HG02852 (cell line): Measurements from ENCODE around the gene PLEK2.
"Not testable (repeated sequence)": the region's sequence is repeated elsewhere in the genome, so short reads cannot be mapped to it uniquely, and the experiment has no call there.

Experiments used
- ATAC-seq: cut with Tn5 transposase; IDR thresholded peaks from one replicate; pipeline ENCODE4 v1.9.1; 2021; ENCODE audit warnings: mild to moderate bottlenecking, moderate library complexity; ENCODE audit not compliant: unreplicated experiment

The PLEK2 gene

DNA sequence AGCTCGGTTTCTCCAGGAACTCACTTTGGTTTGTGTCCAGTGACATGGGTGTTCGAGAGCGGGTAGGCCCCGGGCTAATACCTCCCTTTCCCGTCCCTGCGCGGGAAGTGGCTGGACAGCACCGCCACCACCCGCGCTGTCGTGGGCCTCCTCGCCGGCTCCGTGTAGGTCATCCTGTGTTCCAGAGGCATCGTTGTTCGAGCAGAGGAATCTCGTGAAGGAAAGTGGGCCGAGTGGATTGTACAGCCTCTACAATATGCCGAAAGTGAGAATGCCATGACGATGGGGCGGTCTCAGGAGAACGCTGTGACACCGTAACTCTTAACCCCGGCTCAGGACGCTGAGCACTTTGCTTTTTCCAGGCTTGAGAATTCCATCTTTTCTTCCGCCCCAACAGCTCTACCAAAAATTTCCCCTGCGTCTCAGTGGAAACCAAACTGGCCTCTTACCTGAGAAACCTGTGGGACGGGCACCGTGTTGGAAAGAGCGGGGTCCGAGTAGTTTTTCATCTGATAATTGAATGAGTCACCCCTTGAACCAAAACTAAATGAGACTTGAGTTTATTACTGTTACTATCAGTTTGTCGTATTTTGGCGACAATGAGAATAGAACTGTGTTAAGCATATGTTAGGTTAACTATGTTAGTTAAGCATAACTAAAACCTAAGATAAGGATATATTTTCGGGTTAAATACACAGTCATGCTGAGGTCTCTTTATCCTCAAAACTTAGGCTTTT, 51.3 kb downstream of the PLEK2 start:
- peak; percentile 26 for ATAC-seq

DNA sequence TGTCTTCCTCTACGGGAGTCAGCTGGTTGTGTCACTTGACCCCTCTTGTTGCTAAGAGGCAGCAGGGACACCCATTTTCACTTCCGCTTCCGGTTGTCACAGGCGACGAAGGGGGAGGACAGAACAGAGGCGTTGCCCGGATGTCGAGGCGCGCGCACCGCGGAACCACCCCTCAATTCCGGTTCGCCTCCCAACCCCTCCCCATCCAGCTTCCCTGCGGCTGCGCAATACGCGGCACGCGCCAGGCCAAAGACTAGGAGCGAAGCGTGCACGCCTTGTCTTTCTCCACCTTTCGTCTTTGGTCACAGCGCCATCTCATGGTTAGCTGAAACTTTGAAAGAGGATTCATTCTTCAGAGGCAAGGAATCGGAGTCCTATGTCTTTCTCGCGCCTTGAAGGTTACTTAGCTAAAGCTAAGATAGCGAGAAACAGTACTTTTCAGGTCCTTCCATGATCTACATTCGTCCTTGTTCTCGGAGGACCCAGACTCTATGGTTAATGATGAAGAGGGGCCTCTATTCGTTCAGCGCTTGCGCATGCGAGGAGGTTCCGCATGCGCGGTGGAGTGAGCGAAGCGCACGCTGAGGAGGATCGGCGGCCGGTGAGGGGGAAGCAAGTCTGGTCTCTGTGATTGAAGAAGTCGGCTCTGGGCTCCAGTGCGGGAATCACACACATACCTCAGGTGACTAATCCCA, 52.0 kb downstream of the PLEK2 start, which contains the start of the genes ATP6V1D and EIF2S1:
Gene ATP6V1D (minus strand): TSS at position 30 of the 695 bp plus-strand sequence. CDS start 106 bp downstream, outside the sequence.
Gene EIF2S1 (plus strand): TSS at position 554 of the 695 bp plus-strand sequence. CDS start 4,440 bp downstream, outside the sequence.
- ATAC-seq = peak; percentile 89

DNA sequence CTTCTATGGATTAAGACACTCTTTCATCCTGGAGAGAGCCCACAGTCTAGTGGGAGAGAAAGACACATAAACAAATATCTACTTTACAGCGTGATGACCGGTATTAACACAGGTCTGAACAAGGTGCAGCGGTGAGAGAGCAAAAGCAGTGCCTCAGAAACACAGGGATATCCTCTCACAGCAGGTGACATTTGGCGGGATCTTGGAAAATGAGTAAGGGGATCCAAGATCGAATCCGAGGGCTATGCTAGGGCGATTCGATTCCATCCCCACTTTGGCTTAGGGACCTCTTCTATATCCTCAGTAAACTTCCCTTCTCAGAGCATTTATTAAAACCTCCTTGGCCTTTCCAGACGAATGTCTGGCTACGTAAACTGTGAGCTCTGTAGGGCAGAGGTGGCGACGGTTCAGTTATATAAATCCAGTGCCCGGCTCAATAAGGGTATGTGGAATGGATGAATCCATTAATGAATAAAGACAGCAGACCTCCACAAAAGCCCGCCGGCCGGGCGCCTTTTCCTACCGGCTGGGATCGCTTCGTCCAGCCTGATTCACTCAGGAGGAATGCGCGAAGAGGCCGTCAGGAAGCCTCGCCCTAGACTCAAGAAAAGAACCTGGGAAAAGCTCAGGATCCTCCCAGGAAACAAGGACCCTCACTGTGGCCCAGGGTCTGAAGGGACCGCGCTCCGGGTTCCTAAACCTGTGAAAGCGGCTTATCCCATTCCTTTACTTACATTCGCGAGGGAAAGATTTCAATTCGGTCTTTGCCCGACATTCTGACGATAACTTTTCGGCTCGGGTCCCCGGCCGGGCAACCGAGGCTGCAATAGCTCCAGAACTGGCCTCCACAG, 52.8 kb downstream of the PLEK2 start:
- peak; percentile 3 for ATAC-seq

DNA sequence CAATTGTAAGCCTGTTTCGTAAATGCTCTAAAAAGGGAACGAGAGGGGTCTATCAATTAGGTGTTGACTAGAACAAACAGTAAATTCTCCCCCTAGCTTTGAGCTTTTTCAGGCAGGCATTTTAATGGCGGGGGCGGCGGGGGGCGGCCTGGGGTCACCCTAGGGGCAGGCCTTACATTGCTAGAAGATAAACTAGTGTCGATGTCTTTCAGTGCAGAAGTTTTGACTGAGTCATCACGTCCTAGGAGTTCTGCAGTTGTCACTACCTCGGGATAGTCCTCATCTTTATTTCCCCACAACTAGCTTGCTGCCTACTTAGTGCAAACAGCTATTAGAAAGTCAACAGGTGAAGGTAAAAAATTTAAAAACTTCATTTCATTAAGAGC, 54.0 kb downstream of the PLEK2 start:
- no peak for ATAC-seq

DNA sequence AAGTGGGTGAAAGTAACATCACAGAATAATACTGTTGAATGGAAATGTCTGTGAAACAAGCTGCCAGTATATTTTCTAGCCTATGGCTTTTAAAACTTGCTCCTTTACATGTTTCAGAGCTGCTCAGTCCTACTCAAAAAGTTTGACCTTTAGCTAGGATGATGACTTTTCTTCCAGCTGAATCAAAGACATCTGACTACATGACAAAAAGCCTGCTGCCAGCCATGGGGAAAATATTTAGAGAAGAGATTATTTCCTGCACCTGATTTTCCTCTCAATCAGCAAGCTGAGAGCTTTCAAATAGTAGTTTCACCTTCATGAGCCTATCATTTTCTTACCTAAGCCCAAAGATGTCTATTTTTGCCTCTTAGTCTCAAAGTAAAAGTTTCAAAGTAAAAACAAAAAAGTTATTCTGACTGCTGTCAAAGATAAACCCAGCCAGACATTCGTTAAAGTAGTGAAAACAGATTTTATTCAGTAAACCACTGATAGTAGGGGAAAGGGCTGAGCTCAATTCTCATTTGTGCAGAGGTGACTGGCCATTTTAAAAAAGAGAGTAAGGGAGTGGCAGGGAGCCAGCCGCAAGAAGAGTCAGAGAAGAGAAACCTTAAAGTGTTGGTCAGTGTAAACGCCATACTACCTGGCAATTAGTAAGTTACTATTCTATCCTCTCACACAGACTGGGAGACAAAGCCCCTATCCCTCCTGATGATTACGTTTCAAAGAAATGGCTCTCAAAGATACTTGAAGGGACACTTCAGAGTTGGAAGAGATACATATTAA, 54.6 kb downstream of the PLEK2 start:
- ATAC-seq = no peak

DNA sequence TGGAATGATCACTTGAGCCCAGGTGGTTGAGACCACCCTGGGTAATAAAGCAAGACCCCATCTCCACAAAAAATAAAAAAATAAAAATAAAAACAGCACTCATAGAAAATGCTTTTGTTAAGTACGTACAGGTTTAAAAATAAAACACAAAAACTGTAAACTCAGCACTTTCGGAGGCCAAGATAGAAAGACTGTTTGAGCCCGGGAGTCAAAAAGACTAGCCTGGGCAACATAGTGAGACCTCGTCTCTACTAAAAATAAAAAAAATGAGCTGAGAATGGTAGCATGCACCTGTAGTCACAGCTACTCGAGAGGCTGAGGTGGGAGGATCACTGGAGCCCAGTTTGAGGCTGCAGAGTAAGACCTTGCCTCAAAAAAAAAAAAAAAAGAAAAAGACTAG, 59.9 kb downstream of the PLEK2 start:
- no peak for ATAC-seq

DNA sequence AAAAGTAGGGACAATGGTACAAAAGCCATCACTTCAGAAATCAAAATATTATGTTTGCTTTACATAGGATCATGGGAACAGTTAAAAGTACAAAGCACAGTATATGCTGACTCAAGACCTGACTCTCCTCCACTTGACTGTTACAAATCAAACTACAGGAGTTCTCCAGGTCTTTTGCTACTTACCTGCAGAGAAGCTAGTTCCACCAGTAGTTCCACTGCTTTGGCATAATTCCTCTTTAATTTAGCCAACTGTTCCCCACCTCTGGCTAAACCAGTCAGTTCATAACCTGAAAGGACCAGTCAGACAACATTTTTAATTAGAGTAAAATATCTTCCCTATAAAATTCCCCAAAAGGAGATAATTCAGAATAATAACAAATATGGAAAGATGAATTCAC, 66.4 kb downstream of the PLEK2 start:
- no peak for ATAC-seq

DNA sequence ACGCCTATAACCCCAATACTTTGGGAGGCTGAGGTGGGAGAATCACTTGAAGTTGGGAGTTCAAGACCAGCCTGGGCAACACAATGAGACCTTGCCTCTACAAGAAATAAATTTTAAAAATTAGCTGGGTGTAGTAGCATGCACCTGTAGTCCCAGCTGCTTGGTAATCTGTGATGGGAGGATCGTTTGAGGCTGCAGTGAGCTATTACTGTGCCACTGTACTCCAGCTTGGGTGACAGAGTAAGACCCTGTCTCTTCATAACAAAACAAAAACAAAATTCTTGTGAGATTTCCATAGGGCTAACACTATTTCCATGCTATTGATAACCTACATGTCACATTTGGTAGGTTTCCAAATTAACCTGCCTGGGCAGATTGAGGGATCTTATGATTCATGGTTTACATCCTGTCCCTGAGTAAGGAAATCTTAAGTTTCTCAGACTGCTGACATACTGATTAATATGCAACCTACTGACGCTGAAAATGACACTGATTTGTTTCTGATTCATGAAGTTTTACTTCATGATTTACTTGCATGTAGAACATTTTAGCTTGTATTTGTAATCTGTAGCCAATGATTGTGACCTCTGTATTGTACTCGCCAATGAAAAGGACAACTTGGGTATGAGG, 68.2 kb downstream of the PLEK2 start:
- no peak for ATAC-seq

DNA sequence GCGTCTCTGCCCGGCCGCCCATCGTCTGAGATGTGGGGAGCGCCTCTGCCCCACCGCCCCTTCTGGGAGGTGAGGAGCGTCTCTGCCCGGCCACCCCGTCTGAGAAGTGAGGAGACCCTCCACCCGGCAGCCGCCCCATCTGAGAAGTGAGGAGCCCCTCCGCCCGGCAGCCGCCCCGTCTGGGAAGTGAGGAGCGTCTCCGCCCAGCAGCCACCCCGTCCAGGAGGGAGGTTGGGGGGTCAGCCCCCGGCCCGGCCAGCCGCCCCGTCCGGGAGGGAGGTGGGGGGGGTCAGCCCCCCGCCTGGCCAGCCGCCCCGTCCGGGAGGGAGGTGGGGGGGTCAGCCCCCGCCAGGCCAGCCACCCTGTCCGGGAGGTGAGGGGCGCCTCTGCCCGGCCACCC, 70.7 kb downstream of the PLEK2 start:
- not testable (repeated sequence) for ATAC-seq
